ENCODE results near the gene TOMM6.
"Not testable (repeated sequence)": the region's sequence is repeated elsewhere in the genome, so short reads cannot be mapped to it uniquely, and the experiment has no call there.

The TOMM6 gene

GRCh38 chr6:41796474-41796873 is 9.0 kb downstream of the TOMM6 start:
- no peaks in the 10 kb centered on the region for H3K27me3 ChIP-seq (ENCODE audit: control insufficient read depth, insufficient read depth, low read length)
- no peaks in the 10 kb centered on the region for H3K4me1 ChIP-seq (ENCODE audit: control insufficient read depth, low read depth, low read length)
- peaks cover 23% of the 10 kb centered on the region for H3K36me3 ChIP-seq (ENCODE audit: control insufficient read depth, low read depth, low read length)
- no peaks in the 10 kb centered on the region for H3K9me3 ChIP-seq (ENCODE audit: control insufficient read depth, low read depth, low read length)
- H3K27ac ChIP-seq (ENCODE audit: low read length) = no peak overlapping the region
- no peak overlapping the region for H3K4me3 ChIP-seq (ENCODE audit: low read length)
- H3K9ac ChIP-seq (ENCODE audit: low read length) = no peak overlapping the region

- no peak overlapping the region for H3K9ac ChIP-seq (ENCODE audit: low read length)
Measured at GRCh38 chr6:41798901-41799558, 11.5 kb downstream of the TOMM6 start.

GRCh38 chr6:41799559-41799911 is 12.0 kb downstream of the TOMM6 start:
- Histone ChIP-seq H3K4me3 (ENCODE audit: low read length) (no peak overlapping the region), H3K36me3 (ENCODE audit: control insufficient read depth, low read depth, low read length) (peaks cover 15% of the 10 kb centered on the region), H3K9ac (ENCODE audit: low read length) (no peak overlapping the region), H3K27ac (ENCODE audit: low read length) (no peak overlapping the region), H3K27me3 (ENCODE audit: control insufficient read depth, insufficient read depth, low read length) (no peaks in the 10 kb centered on the region), H3K9me3 (ENCODE audit: control insufficient read depth, low read depth, low read length) (no peaks in the 10 kb centered on the region), H3K4me1 (ENCODE audit: control insufficient read depth, low read depth, low read length) (no peaks in the 10 kb centered on the region)

More at GRCh38 chr6:41798901-41799558, 11.5 kb downstream of the TOMM6 start:
- Histone ChIP-seq H3K4me1 (ENCODE audit: control insufficient read depth, low read depth, low read length) (no peaks in the 10 kb centered on the region), H3K27me3 (ENCODE audit: control insufficient read depth, insufficient read depth, low read length) (no peaks in the 10 kb centered on the region), H3K4me3 (ENCODE audit: low read length) (no peak overlapping the region), H3K27ac (ENCODE audit: low read length) (no peak overlapping the region), H3K36me3 (ENCODE audit: control insufficient read depth, low read depth, low read length) (peaks cover 15% of the 10 kb centered on the region), H3K9me3 (ENCODE audit: control insufficient read depth, low read depth, low read length) (no peaks in the 10 kb centered on the region)

GRCh38 chr6:41801380-41801779 is 13.9 kb downstream of the TOMM6 start:
- H3K36me3 ChIP-seq (ENCODE audit: control insufficient read depth, low read depth, low read length) = peaks cover 13% of the 10 kb centered on the region
- H3K4me3 ChIP-seq (ENCODE audit: low read length) = no peak overlapping the region

GRCh38 chr6:41805830-41806774 is 18.6 kb downstream of the TOMM6 start:
- Histone ChIP-seq H3K36me3 (ENCODE audit: control insufficient read depth, low read depth, low read length) (peaks cover 4% of the 10 kb centered on the region), H3K9me3 (ENCODE audit: control insufficient read depth, low read depth, low read length) (no peaks in the 10 kb centered on the region), H3K27me3 (ENCODE audit: control insufficient read depth, insufficient read depth, low read length) (no peaks in the 10 kb centered on the region), H3K4me3 (ENCODE audit: low read length) (no peak overlapping the region), H3K9ac (ENCODE audit: low read length) (no peak overlapping the region), H3K27ac (ENCODE audit: low read length) (no peak overlapping the region), H3K4me1 (ENCODE audit: control insufficient read depth, low read depth, low read length) (no peaks in the 10 kb centered on the region)

More at GRCh38 chr6:41801380-41801779, 13.9 kb downstream of the TOMM6 start:
- H3K4me1 ChIP-seq (ENCODE audit: control insufficient read depth, low read depth, low read length) = no peaks in the 10 kb centered on the region
- H3K27ac ChIP-seq (ENCODE audit: low read length) = no peak overlapping the region
- no peaks in the 10 kb centered on the region for H3K9me3 ChIP-seq (ENCODE audit: control insufficient read depth, low read depth, low read length)
- H3K9ac ChIP-seq (ENCODE audit: low read length) = no peak overlapping the region
- H3K27me3 ChIP-seq (ENCODE audit: control insufficient read depth, insufficient read depth, low read length) = no peaks in the 10 kb centered on the region

GRCh38 chr6:41811095-41811494 is 23.6 kb downstream of the TOMM6 start:
- Histone ChIP-seq H3K9me3 (ENCODE audit: control insufficient read depth, low read depth, low read length) (no peaks in the 10 kb centered on the region), H3K27me3 (ENCODE audit: control insufficient read depth, insufficient read depth, low read length) (no peaks in the 10 kb centered on the region), H3K4me3 (ENCODE audit: low read length) (no peak overlapping the region), H3K9ac (ENCODE audit: low read length) (no peak overlapping the region), H3K4me1 (ENCODE audit: control insufficient read depth, low read depth, low read length) (no peaks in the 10 kb centered on the region), H3K27ac (ENCODE audit: low read length) (no peak overlapping the region), H3K36me3 (ENCODE audit: control insufficient read depth, low read depth, low read length) (no peaks in the 10 kb centered on the region)

- H3K4me3 ChIP-seq (ENCODE audit: low read length) = not testable (repeated sequence)
Measured at GRCh38 chr6:41811946-41812345, 24.5 kb downstream of the TOMM6 start.

GRCh38 chr6:41813469-41813868 is 26.0 kb downstream of the TOMM6 start:
- H3K9me3 ChIP-seq (ENCODE audit: control insufficient read depth, low read depth, low read length) = no peaks in the 10 kb centered on the region
- H3K27me3 ChIP-seq (ENCODE audit: control insufficient read depth, insufficient read depth, low read length) = no peaks in the 10 kb centered on the region
- no peaks in the 10 kb centered on the region for H3K36me3 ChIP-seq (ENCODE audit: control insufficient read depth, low read depth, low read length)
- H3K9ac ChIP-seq (ENCODE audit: low read length) = no peak overlapping the region
- no peaks in the 10 kb centered on the region for H3K4me1 ChIP-seq (ENCODE audit: control insufficient read depth, low read depth, low read length)
- H3K4me3 ChIP-seq (ENCODE audit: low read length) = no peak overlapping the region
- H3K27ac ChIP-seq (ENCODE audit: low read length) = no peak overlapping the region

More at GRCh38 chr6:41811946-41812345, 24.5 kb downstream of the TOMM6 start:
- H3K4me1 ChIP-seq (ENCODE audit: control insufficient read depth, low read depth, low read length); H3K27me3 ChIP-seq (ENCODE audit: control insufficient read depth, insufficient read depth, low read length); H3K36me3 ChIP-seq (ENCODE audit: control insufficient read depth, low read depth, low read length); H3K27ac ChIP-seq (ENCODE audit: low read length); H3K9me3 ChIP-seq (ENCODE audit: control insufficient read depth, low read depth, low read length); H3K9ac ChIP-seq (ENCODE audit: low read length): not testable (repeated sequence)

GRCh38 chr6:41813956-41814355 is 26.5 kb downstream of the TOMM6 start:
- no peak overlapping the region for H3K4me3 ChIP-seq (ENCODE audit: low read length)
- no peaks in the 10 kb centered on the region for H3K9me3 ChIP-seq (ENCODE audit: control insufficient read depth, low read depth, low read length)
- H3K9ac ChIP-seq (ENCODE audit: low read length) = no peak overlapping the region
- H3K27ac ChIP-seq (ENCODE audit: low read length) = no peak overlapping the region
- H3K27me3 ChIP-seq (ENCODE audit: control insufficient read depth, insufficient read depth, low read length) = no peaks in the 10 kb centered on the region
- H3K4me1 ChIP-seq (ENCODE audit: control insufficient read depth, low read depth, low read length) = no peaks in the 10 kb centered on the region
- H3K36me3 ChIP-seq (ENCODE audit: control insufficient read depth, low read depth, low read length) = no peaks in the 10 kb centered on the region

- H3K4me1 ChIP-seq (ENCODE audit: control insufficient read depth, low read depth, low read length) = no peaks in the 10 kb centered on the region
- no peak overlapping the region for H3K4me3 ChIP-seq (ENCODE audit: low read length)
- H3K9ac ChIP-seq (ENCODE audit: low read length) = no peak overlapping the region
- no peaks in the 10 kb centered on the region for H3K27me3 ChIP-seq (ENCODE audit: control insufficient read depth, insufficient read depth, low read length)
- H3K27ac ChIP-seq (ENCODE audit: low read length) = no peak overlapping the region
- H3K36me3 ChIP-seq (ENCODE audit: control insufficient read depth, low read depth, low read length) = no peaks in the 10 kb centered on the region
- H3K9me3 ChIP-seq (ENCODE audit: control insufficient read depth, low read depth, low read length) = no peaks in the 10 kb centered on the region
Measured at GRCh38 chr6:41814629-41815028, 27.1 kb downstream of the TOMM6 start.

- Histone ChIP-seq H3K27me3 (ENCODE audit: control insufficient read depth, insufficient read depth, low read length) (no peaks in the 10 kb centered on the region), H3K4me3 (ENCODE audit: low read length) (no peak overlapping the region), H3K36me3 (ENCODE audit: control insufficient read depth, low read depth, low read length) (no peaks in the 10 kb centered on the region), H3K9me3 (ENCODE audit: control insufficient read depth, low read depth, low read length) (no peaks in the 10 kb centered on the region), H3K4me1 (ENCODE audit: control insufficient read depth, low read depth, low read length) (no peaks in the 10 kb centered on the region), H3K27ac (ENCODE audit: low read length) (no peak overlapping the region), H3K9ac (ENCODE audit: low read length) (no peak overlapping the region)
Measured at GRCh38 chr6:41815587-41815986, 28.1 kb downstream of the TOMM6 start.
